GM18858 (cell line): ENCODE measurements around the gene PSMB7.

ENCODE experiments used
- ATAC-seq: cut with Tn5 transposase; IDR thresholded peaks from one replicate; pipeline ENCODE4 v1.9.1; 2021; ENCODE audit not compliant: unreplicated experiment

Gene PSMB7

DNA sequence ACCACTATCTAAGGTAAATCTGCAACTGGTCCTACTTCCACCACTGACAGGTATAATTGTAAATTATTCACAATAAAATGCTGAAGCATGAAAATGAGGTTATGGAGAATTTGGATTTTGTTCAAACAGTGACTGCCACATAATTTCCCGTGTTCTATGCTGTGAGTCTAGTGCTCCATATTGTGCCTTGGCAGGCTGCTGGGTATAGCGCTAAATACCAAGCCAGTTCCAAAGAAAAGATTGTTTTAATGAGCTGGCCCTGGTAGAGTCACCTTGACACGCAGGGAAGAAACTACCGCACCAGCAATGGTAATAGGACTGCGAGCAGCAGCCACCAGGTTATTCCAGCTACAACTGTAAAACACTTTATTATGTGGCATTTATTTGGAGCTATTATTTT lies 30.4 kb downstream of the PSMB7 start:
- ATAC-seq = no peak

- ATAC-seq = no peak
Measured at GRCh38 chr9:124384210-124384609, 31.0 kb downstream of the PSMB7 start.

DNA sequence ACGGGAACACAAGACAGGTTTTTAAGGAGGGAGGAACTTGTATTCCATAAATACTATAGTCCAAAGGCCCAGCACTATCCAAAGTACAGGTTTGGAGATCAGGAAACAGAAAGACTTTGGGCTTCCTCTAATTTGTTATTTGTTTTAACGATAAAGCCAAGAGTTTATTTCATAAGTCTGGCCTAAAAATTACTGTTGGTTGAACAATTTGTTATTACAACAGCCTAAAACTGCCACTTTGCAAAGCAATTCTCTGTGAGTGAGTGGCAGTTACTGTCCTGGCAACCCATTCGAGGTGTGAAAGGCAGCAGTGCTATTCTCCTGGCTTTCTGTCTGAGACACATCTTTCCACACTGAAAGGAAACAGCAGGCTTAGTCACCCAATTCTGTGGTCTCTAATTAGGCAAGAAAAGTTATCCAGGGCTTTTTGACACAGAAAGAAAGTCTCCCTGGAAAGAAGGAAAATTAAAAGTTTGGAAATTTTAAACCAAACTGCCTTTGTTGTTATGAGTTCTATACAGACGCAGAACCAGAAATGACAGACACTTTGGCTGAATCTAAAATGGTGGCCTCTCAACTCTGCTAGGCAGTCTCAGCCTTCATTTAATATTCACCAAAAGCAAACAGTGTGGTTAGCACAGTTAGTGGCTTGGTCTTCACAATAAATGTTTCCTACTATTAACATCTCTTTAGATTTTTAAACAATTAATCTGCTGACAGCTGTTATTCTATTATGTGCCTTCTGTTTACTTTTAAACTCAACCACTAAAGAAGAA lies 33.9 kb downstream of the PSMB7 start:
- no peak for ATAC-seq

- ATAC-seq = no peak
Measured at GRCh38 chr9:124377551-124378406, 37.5 kb downstream of the PSMB7 start.

DNA sequence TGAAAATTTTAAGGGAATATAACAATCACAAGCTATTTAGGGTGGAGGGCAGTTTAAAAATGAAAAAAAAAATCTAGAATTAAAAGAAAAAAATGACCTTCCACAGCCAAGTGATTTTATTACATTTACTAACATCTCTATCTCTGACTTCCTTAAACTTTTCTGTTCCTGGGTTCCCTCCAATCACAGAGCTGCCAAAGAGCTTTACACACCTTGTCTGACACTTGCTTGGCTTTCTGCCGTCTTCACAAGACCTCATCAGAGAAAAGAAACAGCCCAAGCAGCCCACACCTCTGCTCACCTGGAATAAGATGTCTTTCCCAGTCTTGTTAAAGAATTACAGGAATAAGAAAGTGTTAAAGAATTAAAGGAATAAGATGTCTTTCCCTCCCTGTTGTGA lies 38.9 kb downstream of the PSMB7 start:
- ATAC-seq = no peak

GRCh38 chr9:124375726-124376125 lies 39.5 kb downstream of the PSMB7 start:
- ATAC-seq = no peak

- no peak for ATAC-seq
Measured at GRCh38 chr9:124373851-124374250, 41.4 kb downstream of the PSMB7 start.

DNA sequence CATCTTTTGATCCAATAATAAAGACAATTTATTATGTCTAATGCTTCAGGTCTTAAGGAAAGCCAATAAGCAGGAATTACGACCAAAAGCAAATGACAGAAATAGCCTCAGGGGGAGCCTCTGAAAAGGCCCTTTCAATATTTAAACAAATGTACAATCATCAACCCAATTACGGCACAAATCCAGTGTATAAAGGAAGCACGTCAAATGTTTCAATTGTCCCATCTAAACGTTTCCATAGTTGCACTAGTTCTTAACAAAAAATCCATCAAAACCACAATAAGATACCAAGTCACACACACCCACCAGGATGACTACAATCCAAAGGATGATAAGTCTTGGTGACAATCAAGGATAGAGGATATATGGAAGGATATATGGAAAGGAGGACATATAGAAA lies 41.9 kb downstream of the PSMB7 start:
- no peak for ATAC-seq

- no peak for ATAC-seq
Measured at GRCh38 chr9:124372038-124372437, 43.2 kb downstream of the PSMB7 start.

- ATAC-seq = no peak
Measured at GRCh38 chr9:124370896-124371582, 44.2 kb downstream of the PSMB7 start.

DNA sequence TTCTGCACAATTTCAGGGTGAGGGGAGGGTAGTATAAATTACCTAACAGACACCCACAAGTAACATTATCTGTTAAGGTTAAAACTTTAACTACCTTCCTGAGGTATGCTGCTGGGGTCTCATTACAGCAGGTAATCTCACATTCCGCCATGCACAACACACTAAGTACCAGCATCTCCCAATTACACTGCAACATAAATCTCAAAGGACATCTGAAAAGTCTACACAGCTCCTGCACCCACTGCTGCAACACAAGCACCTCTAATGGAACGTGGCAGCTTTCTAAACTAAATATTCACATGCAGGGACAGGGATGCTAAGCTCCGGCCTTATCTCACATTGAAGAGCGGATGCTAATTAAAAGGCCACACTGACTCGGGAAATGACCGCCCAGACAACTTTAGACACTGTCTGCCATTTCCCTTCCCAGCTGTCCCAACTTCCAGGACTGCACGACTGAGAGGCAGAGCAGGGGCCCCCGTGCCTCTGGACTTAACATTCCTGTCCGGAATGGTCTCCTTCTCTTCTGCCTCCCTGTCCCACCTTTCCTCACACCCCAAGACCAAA lies 45.9 kb downstream of the PSMB7 start:
- ATAC-seq = no peak

DNA sequence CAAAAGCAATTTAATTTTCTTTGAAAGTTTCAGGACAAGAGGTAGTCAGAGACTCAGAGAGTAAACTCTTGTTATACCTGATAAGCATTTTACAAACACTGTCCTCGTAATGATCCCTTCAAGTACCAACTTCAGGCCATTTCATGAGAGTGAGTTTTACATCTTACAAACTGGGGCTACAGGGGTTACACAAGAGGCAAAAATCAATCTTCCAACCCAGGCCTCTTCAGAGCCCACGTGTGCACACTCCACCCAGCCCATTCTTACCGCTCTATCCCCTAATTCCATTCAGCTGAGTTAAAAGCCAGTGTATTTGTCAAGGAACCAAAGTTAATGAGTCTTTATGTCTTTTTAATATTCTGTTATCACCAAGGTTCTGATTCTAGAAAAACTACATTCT lies 46.5 kb downstream of the PSMB7 start:
- ATAC-seq = no peak

- ATAC-seq = no peak
Measured at GRCh38 chr9:124366476-124367220, 48.6 kb downstream of the PSMB7 start.

GRCh38 chr9:124365036-124365435 lies 50.2 kb downstream of the PSMB7 start:
- ATAC-seq = no peak

DNA sequence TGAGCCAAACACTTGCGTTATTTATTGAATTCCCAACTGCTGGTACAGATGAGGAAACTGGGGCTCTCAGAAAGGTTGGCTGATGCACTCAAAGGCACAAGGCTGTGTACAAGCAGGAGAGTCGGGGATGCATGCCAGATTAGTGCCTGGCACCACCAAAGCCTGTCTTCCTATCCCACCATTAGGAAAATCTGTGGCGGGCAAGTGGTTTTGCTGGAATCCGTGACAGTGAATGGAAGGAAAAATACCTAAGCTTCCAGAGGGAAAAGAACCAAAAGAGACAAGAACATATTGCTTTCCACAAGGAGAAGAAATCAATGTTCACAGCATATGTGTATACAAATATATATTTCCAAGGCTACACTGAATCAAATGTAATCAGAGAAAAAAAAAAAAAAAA lies 51.1 kb downstream of the PSMB7 start:
- ATAC-seq = no peak

GRCh38 chr9:124363326-124364096 lies 51.7 kb downstream of the PSMB7 start:
- ATAC-seq = no peak

DNA sequence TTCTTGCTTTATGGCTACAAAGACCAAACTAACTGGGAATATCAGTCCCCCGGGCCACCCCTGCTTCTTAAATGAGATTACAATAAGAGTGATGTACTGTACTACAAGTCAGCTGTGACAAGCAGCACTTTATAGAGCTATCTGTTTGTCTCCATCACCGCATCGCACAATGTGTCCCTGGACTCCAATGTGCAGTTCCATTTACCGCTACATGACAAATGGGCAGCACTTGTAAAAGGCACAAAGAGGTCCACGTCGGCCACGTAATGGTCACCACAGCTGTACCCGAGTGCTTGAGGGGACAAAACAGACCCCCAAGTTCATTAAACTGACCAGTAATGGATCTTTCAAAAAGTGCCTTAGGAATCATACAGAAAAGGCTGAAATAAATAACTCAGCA lies 54.1 kb downstream of the PSMB7 start:
- no peak for ATAC-seq

GRCh38 chr9:124359855-124360678 lies 55.2 kb downstream of the PSMB7 start:
- ATAC-seq = no peak

GRCh38 chr9:124359426-124359825 lies 55.8 kb downstream of the PSMB7 start:
- no peak for ATAC-seq
